GM21447 (cell line): ENCODE measurements around the gene ANO2.
"Not testable (repeated sequence)": the region's sequence is repeated elsewhere in the genome, so short reads cannot be mapped to it uniquely, and the experiment has no call there.

ENCODE experiments used
- ATAC-seq: cut with Tn5 transposase; IDR thresholded peaks from one replicate; pipeline ENCODE4 v1.9.1; 2021; ENCODE audit not compliant: unreplicated experiment

The ANO2 gene

DNA sequence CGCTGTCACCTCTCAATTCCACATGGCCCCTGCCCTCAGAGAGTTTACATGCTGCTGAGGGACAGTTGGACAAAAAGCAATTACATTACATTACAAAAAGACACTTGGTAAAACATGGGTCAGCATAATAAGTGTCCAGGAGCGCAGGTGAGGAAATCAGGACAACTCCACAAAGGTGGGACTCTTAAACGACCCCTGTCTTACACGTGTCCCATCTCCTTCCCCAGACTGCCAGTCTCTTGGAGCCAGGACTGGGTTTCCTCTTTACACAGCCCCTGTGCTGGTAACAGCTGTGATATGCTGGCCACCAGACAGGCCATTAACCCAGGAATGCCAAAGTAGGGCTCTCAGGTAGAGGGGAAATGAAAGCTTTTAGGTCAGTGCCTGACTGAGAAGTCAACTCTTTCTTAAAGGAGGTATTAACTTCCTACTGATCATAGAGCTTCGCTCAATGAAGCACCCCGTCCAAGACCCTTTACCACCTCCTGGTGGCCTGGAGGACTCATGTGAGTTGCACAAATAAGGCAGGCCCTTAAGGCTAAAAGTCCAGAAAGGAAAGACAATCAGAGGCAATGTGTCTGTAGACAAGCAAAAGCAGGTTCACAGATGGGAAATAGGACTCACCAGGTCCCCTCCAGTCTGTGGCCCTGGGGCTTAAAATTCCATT lies 55.5 kb downstream of the ANO2 start:
- no peak for ATAC-seq

DNA sequence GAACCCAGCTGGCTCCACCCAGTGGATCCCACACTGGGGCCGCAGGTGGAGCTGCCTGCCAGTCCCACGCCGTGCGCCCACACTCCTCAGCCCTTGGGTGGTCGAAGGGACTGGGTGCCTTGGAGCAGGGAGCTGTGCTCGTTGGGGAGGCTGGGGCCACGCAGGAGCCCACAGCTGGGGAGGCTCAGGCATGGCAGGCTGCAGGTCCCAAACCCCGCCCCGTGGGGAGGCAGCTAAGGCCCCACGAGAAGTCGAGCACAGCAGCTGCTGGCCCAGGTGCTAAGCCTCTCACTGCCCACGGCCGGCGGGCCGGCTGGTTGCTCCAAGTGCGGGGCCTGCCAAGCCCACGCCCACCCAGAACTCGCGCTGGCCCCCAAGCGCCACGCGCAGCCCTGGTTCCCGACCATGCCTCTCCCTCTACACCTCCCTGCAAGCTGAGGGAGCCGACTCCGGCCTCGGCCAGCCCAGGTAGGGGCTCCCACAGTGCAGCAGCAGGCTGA lies 56.2 kb downstream of the ANO2 start:
- ATAC-seq, result no peak

DNA sequence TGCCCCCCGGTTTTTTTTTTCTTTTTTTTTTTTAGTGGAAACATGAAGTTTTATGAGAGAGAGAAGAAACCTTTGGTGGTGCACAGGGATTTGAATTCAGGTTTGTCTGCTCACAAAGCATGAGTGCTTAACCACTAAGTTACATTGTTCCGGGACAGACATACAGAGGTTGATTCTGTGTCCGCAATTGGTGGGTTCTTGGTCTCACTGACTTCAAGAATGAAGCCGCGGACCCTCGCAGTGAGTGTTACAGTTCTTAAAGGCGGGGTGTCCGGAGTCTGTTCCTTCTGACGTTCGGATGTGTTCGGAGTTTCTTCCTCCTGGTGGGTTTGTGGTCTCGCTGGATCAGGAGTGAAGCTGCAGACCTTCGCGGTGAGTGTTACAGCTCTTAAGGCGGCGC lies 57.2 kb downstream of the ANO2 start:
- not testable (repeated sequence) for ATAC-seq

DNA sequence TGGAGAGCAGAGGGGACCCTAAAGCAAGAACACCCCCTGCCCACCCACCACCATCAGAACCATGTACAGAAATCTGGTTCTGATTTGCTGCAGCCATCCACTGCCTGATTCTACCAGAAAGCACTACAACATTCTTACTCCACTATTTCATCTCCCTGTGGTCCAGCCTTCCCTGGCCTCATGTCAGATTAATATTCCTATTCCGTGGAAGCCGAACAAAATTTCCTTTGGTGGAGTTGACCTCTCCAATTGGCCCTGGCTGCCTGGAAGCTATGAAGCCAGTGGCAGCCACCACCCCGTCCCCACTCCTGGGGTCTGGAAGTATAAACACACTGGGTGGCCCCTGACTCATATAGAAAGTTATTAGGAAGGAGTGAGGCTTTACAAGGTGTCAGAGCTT lies 60.2 kb downstream of the ANO2 start:
- no peak for ATAC-seq

DNA sequence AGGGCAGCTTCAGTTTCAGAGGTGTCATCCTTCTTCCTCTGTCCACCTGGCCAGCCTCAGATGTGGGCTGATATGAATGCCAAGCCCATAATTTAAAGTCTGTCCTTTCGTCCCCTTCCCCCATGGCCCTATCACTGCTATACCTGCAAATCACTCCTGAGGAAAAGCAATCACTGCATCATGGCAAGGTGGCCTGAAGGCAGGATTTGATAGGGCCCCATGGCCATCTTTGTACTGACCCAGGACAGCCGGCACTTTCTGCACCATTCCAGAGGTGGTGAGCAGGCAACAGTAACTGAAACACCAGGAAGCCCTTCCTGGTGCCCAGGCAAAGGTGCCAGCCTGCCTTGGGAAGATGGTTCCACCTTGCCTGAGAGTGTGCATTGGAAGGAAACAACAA lies 60.8 kb downstream of the ANO2 start:
- ATAC-seq, result no peak

DNA sequence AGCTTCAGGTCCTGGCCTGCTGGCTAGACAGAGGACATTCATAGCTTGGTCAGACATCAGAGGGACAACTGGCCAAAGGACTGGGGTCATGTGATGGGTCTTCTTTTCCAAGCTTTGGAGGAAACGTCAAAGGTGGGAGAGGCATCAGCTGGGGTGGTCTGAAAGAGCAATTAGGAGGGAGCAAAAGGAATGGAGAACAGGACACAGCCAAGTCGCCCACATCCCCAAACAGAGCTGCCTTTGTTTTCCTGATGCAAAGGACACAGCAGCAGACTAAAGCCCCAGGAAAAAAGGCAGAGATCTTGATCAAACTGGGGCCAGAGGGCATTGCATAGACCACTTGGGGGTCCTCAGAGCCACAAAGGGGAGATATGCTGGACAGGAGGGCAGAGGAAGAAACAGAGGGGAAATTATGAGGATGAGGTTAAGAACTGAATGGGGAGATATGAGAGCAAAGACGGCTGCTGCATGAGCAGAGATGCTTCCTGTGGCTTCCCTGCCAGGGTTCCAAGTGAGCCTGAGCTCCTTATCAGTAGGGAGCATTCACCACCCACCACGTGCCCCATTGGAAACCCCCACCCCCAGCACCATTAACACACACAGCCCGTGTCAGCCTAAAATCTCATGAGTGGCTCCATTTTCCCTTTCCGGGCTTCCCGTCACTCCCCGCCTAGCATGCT lies 62.4 kb downstream of the ANO2 start:
- ATAC-seq, result no peak

DNA sequence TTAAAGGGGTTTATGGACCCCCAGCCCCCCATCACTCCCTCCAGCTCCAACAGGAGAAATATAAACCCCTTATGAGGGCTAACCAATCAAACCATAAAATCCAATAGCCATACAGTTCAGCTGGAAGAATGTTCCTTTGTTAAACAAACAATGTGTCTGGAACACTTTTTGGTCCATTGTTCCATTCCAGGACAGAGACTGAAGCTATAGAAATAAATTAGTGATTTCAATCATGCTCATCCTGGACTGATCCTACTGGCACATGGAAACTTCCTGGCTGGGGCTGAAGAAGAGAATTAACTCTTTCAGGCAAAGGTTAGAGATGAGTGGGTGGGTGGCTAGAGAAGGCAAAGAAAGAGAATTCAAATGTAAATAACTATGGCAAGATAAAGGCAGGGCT lies 63.4 kb downstream of the ANO2 start:
- no peak for ATAC-seq

DNA sequence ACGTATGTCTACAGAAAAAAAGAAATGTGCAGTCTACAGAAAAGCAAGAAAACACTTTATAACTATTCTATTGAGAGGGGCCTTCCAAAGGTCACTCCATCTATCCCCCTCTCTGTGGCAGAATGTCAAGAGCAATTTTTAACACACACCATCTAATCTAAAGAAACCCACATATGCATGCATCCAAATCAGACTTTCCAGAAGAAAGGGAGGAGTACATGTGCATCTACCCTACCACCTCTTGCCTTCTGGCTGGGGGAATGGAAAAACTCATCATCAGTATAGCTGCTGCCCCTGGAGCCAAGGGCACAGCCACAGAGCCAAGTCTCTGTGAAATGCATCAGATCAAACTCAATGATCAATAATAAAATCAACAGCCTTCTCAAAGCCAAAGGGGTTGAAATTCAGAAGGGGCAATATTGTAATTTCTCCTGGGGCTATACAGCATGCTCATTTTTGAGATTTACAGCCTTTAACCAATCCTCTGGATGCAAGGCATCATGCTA lies 63.9 kb downstream of the ANO2 start:
- ATAC-seq, result no peak

DNA sequence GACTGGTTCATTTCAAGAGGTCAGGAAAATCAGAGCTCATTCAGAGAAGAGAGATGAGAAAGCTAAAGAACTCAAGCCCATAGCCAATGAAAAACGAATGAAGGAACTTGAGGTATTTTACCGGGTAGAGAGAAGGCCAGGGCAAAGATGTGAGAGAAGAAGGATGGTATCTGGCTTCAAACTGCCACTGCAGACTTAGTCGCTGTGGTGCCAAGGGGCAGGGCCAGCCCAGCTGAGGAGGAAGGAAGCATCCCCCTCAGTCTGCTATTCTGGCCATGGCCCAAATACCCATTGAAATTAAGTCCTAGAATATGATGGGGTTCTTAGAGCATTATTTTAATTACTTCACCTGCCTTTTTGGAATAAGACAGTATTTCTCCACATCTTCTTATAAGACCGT lies 69.2 kb downstream of the ANO2 start:
- no peak for ATAC-seq

DNA sequence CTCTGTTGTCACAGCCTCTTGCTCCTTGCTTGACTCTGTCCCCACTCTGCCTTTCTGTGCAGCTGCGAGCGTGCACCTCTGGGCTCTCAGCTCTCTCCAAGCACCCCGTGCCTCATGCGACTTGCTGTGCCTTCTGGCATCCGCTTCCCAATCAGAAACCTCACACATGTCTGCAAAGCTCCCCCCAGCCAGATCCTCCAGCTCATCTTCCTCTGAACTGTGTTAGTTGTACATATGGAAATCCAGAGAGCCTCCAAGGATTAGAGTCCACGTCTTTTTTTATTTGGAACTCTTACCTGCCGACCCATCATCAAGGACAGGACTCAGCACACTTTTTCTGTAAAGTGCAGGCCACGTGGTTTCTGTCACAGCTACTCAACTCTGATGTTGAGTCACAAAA lies 70.5 kb downstream of the ANO2 start:
- ATAC-seq, result no peak

DNA sequence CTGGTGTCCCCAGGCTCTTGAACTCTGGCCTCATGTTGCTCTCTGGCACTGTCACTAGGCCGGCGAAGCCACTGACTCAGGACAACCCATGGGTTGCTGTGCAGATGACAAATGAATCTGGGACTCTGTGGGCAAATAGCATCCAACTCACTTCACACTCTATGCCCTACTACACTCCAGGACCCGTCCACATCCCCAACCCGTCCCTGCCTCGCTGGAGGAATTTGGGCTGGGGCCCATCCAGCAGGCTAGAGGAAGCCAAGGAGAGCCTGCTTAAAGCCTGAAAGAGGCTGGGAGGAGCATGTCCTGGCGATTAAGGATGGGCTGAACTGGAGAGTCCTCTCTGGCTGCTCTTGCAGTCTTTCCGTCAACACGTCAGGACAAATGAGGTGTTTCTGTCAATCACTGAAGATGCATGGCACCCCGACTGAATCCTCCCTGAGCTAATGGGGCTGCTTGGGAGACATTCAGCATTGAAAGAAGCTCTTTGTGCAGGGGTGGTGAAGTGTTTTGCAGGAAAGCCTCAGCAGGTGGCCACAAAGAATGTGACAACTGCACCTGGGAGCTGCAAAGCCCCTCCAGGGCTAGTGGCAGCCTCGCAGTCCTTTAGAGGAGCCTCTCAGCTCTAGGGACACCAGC lies 71.7 kb downstream of the ANO2 start:
- no peak for ATAC-seq

DNA sequence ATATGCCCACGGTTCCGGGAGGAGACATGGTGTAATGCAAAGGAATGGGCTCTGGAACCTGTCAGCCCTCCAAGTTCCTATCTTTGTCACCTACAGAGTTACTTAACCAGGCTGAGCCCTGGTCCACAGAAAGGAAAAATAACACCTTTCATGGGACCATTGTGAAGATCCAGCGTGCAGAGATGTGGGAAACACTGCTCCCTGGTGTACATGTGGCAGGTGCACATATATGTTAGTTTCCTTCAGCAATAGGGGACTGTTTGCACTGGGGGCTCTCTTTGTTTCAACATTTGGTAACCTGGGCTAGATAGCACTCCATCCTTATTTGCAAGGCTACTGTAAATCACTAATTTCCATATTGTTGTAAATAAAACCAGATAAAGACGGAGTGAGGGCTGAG lies 72.3 kb downstream of the ANO2 start:
- no peak for ATAC-seq

DNA sequence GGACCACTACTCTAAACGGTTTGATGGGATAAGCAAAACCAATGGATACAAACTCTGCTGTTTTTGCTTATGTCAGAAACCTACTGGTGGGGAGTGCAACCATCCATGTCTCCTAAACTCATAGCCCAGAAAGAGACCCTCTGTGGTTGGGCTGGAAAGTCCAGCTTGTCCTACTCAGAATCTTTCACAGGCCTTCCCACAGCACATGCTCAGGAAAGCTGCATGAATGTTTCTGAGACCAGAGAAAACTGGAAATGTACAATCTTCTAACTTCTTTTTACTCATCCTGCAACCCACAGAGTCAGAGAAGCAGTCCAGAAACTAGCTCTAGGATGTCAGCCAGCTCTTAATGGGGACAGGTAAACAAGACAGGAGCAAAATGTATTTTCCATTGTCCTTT lies 73.3 kb downstream of the ANO2 start:
- no peak for ATAC-seq

DNA sequence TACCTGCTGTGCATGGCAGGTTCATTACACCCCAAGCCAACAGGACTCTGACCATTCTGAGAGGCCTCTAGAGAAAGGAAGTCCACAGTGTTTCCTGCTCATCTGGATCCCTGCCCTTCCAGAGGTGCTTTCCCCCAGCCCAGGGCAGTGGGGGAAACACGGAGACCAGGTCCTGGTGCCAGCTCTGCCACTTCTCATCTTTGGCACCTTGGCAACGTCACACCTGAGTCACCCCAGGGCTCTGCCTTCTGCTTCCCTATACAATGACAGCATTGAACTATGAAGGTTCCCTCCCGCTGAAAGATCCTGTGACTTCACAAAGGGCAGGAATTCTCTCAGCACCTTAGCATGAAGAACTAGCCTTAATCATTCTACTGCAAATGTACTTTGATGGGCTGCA lies 74.9 kb downstream of the ANO2 start:
- ATAC-seq, result no peak

DNA sequence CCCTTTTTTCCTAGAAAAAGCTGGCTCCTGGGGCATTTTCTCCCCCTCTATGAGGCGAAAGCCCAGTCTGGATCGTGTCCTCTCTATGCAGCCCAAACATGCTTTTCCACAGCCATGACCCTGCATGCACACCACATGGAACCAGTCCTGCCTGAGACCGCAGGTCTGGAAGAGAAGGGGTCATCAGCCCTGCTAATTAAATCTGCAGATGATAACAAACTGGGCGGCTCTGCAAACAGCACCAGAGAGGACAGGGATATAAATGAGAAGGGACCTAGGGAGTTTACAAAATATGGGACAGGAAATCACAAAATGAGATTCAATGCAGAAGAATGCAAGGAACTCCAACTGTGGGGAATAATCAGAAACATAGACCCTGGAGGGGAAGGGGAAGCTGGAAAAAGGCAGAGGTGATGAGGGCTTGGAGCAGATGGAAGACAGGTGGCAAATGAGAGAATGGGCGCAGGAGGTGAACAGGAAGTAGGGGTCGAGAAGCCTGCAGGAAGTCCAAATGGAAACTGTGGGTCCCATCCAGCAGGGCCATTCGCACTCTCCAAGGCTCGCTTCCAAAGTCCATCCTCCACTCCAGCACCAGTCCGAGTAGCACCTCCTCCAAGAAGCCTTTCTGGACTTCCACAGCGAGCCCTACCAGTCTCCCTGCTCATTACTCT lies 76.3 kb downstream of the ANO2 start:
- ATAC-seq, result no peak

DNA sequence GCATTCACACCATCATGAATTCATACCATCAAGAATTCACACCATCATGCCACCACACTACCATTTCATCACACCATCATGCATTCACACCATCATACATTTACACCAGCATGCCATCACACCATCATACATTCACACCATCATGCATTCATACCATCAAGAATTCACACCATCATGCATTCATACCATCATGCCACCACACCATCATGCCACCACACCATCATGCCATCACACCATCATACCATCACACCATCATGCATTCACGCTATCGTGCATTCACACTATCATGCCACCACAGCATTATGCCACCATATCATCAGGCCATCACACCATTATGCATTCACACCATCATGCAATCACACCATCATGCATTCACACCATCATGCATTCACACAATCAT lies 79.7 kb downstream of the ANO2 start:
- no peak for ATAC-seq

DNA sequence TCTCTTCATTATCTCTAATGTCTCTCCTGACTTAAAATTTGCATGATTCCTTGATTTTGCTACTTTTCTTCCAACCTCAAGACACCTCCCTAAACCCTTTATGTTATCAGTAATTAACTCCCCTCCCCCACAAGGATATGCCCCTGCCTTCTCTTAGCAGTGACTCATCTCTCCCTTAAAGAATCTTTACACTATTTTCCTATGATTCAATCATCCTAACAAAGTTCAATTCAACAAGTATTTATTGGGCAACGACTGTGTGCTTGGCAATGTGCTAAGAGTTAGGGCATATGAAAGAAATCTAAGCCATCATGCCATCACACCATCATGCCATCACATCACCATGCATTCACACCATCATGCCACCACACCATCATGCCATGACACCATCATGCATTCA lies 80.1 kb downstream of the ANO2 start:
- ATAC-seq, result no peak

DNA sequence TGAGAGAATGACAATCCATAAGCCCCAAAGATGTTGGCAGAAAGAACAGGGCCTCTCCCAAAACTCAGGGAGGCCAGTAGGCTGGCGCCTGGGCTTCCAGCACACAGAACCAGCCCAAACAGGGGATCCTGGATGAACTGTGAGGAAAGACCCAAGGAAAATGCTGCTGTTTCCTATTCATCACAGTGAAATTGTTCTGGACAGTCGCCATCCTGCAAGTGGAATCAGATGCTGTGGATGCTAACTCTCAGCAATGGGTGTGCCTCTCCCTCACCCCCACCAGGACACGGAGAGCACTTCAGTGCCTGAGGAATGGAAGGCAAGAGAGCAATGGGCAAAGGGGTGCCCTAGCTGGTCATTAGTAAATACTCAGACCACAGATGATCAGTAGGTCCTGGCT lies 80.8 kb downstream of the ANO2 start:
- no peak for ATAC-seq

DNA sequence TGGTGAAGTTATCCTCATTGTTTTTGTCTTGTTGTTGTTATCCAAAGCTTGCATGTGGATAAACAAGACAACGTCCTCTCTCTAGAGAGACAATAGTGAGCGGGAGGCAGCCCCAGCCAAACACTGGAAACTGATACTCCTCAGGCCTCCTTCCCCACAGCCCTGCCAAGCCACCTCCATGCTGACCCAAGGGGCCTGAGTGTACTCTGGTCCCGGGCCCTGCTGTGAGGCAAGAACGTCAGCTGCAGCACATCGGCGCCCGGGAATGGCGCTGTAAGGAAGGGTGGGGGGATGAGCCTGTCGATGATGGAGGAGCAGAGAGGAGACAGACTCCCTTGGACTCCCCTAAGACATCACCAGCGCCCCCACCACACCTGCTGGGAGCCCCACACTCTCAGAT lies 83.6 kb downstream of the ANO2 start:
- ATAC-seq, result no peak

DNA sequence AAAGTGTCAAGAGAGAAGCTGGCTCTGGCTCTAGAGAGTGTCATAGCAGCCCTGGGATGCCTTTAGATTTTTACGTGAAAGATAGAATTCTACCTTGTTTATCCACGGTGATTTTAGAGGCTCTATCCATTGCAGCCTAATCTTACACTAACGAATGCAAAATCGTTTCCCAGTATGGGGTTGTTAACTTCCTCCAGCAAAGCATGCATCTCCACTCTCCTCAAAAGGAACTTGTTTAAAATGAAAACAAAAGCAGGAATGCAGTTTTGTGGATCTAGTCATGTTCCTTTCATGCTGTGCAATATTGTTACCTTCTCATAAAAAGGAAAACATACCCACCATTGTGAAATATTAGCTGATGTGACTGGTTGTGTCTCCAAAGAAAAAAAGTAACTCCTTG lies 88.4 kb downstream of the ANO2 start:
- no peak for ATAC-seq

DNA sequence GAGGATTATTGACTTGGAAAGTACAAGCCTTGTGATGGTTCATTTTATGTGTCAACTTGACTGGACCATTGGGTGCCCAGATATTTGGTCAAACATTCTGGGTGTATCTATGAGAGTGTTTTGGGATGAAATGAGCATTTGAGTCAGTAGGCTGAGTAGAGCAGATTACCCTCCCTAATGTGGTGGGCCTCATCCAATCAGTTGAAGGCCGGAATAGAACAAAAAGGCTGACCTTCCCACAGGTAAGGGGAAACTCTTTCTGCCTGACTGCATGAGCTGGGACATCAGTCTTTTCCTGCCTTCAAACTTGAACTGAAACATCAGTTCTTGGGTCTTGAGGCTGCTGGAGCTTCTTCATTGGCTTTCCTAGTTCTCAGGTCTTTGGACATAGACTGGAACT lies 98.1 kb downstream of the ANO2 start:
- ATAC-seq, result no peak

DNA sequence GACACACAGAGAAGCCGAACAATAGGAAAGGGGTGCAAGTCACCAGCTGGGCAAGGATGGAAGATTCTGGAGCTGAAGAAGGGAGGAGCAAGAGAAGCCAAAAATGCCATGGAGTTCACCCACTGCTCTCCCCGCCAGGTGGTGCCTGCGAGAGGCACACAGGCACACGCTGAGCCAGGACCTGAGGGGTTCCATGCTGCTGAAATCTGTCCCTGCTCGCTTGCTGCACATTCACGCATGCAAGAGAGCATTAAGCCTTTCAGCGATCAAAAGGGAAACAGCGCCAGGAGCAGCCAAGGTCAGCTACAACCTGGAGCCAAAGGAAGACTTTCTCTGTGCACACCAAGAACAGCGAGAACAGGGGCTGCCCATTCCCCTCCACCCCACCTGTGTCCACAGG lies 104.1 kb downstream of the ANO2 start:
- ATAC-seq, result no peak
